HG03025 (cell line): ENCODE results near the gene WNT3.

ENCODE experiments used
- ATAC-seq: cut with Tn5 transposase; IDR thresholded peaks from one replicate; pipeline ENCODE4 v1.9.1; 2021; ENCODE audit warnings: mild to moderate bottlenecking, moderate library complexity; ENCODE audit not compliant: unreplicated experiment, low FRiP score

WNT3 gene

GRCh38 chr17:46739982-46740381, 78.5 kb downstream of the WNT3 start:
- no peak for ATAC-seq

GRCh38 chr17:46738544-46738943, 79.9 kb downstream of the WNT3 start:
- no peak for ATAC-seq

- no peak for ATAC-seq
These were observed 81.2 kb downstream of the WNT3 start for GRCh38 chr17:46737326-46737725.

- ATAC-seq, result no peak
These were observed 82.4 kb downstream of the WNT3 start for GRCh38 chr17:46736100-46736499.

- ATAC-seq, result no peak
These were observed 84.5 kb downstream of the WNT3 start for GRCh38 chr17:46733837-46734475.

GRCh38 chr17:46732754-46733398, 85.6 kb downstream of the WNT3 start:
- no peak for ATAC-seq

GRCh38 chr17:46732160-46732559, 86.3 kb downstream of the WNT3 start:
- no peak for ATAC-seq

- no peak for ATAC-seq
These were observed 87.8 kb downstream of the WNT3 start for GRCh38 chr17:46730679-46731078.

GRCh38 chr17:46730026-46730425, 88.5 kb downstream of the WNT3 start:
- ATAC-seq, result no peak

GRCh38 chr17:46727572-46728348, 90.7 kb downstream of the WNT3 start:
- ATAC-seq, result no peak

GRCh38 chr17:46726206-46726605, 92.3 kb downstream of the WNT3 start:
- ATAC-seq, result no peak

GRCh38 chr17:46722662-46723285, 95.7 kb downstream of the WNT3 start:
- no peak for ATAC-seq

GRCh38 chr17:46720408-46720807, 98.1 kb downstream of the WNT3 start:
- ATAC-seq, result no peak

GRCh38 chr17:46719891-46720290, 98.6 kb downstream of the WNT3 start:
- ATAC-seq, result no peak

GRCh38 chr17:46717999-46718398, 100.5 kb downstream of the WNT3 start:
- ATAC-seq, result no peak
